ENCODE data around the gene CRYGA.
"Not testable (repeated sequence)": the region's sequence is repeated elsewhere in the genome, so short reads cannot be mapped to it uniquely, and the experiment has no call there.

Gene CRYGA

DNA sequence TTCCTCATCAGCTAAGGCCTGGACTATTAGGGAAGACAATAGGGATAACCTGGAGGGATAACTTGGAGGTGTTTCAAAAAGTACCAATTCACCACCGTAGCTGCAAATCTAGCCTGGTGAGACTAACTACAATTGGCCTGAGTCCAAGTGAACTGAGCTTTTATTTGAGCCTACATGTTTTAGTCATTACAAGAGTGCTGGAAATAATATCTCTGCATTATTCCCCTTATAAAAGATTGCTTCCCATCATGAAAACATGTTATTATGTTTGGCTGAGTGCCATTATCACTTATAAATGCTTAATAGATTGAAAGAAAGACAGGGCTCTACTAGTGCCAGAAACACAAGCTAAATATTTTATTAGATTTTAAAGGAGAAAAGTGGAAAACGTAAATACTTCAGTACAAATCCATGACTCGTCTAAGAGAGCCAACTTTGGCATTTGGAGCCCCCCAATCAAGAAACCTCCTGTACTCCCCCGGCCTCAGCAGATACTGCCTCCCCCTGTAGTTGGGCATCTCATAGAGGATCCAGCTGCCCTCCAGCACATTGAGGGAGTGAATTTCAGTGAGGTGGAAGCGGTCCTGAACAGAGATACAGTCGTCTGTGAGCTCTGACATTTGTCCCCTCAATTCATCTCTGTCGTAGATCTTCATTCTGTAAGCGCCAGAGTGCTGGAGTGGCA lies 21.0 kb downstream of the CRYGA start:
- Histone ChIP-seq H3K27ac (ENCODE audit: low read length) (no peak overlapping the region), H3K36me3 (ENCODE audit: control insufficient read depth in 2 of 2, insufficient read depth in 2 of 2, low read length in 2 of 2) (no peaks in the 10 kb centered on the region), H3K4me1 (ENCODE audit: control insufficient read depth, insufficient read depth, low read length) (no peaks in the 10 kb centered on the region), H3K4me3 (ENCODE audit: low read length in 2 of 2) (no peak overlapping the region), H3K27me3 (ENCODE audit: control insufficient read depth in 1 of 2, insufficient read depth in 2 of 2, low read length in 2 of 2) (no peaks in the 10 kb centered on the region), H3K9me3 (ENCODE audit: control insufficient read depth in 2 of 2, low read length in 2 of 2) (no peaks in the 10 kb centered on the region), H3K9ac (ENCODE audit: low read length in 2 of 2) (no peak overlapping the region)

DNA sequence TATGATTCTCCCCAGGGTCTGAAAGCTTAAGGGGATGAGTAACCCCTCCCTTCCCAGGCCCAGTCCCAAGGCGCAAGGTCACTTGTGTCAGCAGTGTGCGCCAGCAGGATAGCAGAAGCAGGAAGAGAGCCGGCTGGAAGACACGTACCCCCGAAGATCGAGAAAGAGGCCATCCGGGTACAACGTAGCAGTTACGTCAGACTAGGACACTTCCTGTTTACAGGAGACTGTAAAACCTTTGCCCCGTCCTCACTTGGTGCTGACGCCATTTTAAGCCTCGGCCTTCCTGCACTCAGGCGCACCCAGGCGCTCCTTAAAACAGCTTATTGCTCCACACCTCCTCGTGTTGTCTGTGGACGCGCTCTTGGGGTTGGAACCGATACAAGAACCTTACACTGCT lies 23.9 kb downstream of the CRYGA start:
- Histone ChIP-seq H3K9ac (ENCODE audit: low read length in 2 of 2) (no peak overlapping the region), H3K27ac (ENCODE audit: low read length) (no peak overlapping the region), H3K9me3 (ENCODE audit: control insufficient read depth in 2 of 2, low read length in 2 of 2) (no peaks in the 10 kb centered on the region), H3K36me3 (ENCODE audit: control insufficient read depth in 2 of 2, insufficient read depth in 2 of 2, low read length in 2 of 2) (no peaks in the 10 kb centered on the region), H3K4me3 (ENCODE audit: low read length in 2 of 2) (no peak overlapping the region), H3K27me3 (ENCODE audit: control insufficient read depth in 1 of 2, insufficient read depth in 2 of 2, low read length in 2 of 2) (no peaks in the 10 kb centered on the region), H3K4me1 (ENCODE audit: control insufficient read depth, insufficient read depth, low read length) (no peaks in the 10 kb centered on the region)

GRCh38 chr2:208138334-208138733 lies 25.1 kb downstream of the CRYGA start:
- not testable (repeated sequence) for H3K9me3 ChIP-seq (ENCODE audit: control insufficient read depth in 2 of 2, low read length in 2 of 2); H3K27me3 ChIP-seq (ENCODE audit: control insufficient read depth in 1 of 2, insufficient read depth in 2 of 2, low read length in 2 of 2); H3K36me3 ChIP-seq (ENCODE audit: control insufficient read depth in 2 of 2, insufficient read depth in 2 of 2, low read length in 2 of 2); H3K9ac ChIP-seq (ENCODE audit: low read length in 2 of 2); H3K27ac ChIP-seq (ENCODE audit: low read length); H3K4me3 ChIP-seq (ENCODE audit: low read length in 2 of 2); H3K4me1 ChIP-seq (ENCODE audit: control insufficient read depth, insufficient read depth, low read length)

- no peaks in the 10 kb centered on the region for H3K27me3 ChIP-seq (ENCODE audit: control insufficient read depth in 1 of 2, insufficient read depth in 2 of 2, low read length in 2 of 2)
- H3K9me3 ChIP-seq (ENCODE audit: control insufficient read depth in 2 of 2, low read length in 2 of 2) = no peaks in the 10 kb centered on the region
- no peak overlapping the region for H3K9ac ChIP-seq (ENCODE audit: low read length in 2 of 2)
- H3K36me3 ChIP-seq (ENCODE audit: control insufficient read depth in 2 of 2, insufficient read depth in 2 of 2, low read length in 2 of 2) = no peaks in the 10 kb centered on the region
- H3K4me1 ChIP-seq (ENCODE audit: control insufficient read depth, insufficient read depth, low read length) = no peaks in the 10 kb centered on the region
- H3K4me3 ChIP-seq (ENCODE audit: low read length in 2 of 2) = no peak overlapping the region
- no peak overlapping the region for H3K27ac ChIP-seq (ENCODE audit: low read length)
Measured at GRCh38 chr2:208136716-208137094, 26.7 kb downstream of the CRYGA start.

GRCh38 chr2:208135794-208136715 lies 27.3 kb downstream of the CRYGA start:
- no peaks in the 10 kb centered on the region for H3K4me1 ChIP-seq (ENCODE audit: control insufficient read depth, insufficient read depth, low read length)
- H3K27ac ChIP-seq (ENCODE audit: low read length) = no peak overlapping the region
- no peak overlapping the region for H3K9ac ChIP-seq (ENCODE audit: low read length in 2 of 2)
- H3K36me3 ChIP-seq (ENCODE audit: control insufficient read depth in 2 of 2, insufficient read depth in 2 of 2, low read length in 2 of 2) = no peaks in the 10 kb centered on the region
- no peaks in the 10 kb centered on the region for H3K27me3 ChIP-seq (ENCODE audit: control insufficient read depth in 1 of 2, insufficient read depth in 2 of 2, low read length in 2 of 2)
- no peaks in the 10 kb centered on the region for H3K9me3 ChIP-seq (ENCODE audit: control insufficient read depth in 2 of 2, low read length in 2 of 2)
- no peak overlapping the region for H3K4me3 ChIP-seq (ENCODE audit: low read length in 2 of 2)

DNA sequence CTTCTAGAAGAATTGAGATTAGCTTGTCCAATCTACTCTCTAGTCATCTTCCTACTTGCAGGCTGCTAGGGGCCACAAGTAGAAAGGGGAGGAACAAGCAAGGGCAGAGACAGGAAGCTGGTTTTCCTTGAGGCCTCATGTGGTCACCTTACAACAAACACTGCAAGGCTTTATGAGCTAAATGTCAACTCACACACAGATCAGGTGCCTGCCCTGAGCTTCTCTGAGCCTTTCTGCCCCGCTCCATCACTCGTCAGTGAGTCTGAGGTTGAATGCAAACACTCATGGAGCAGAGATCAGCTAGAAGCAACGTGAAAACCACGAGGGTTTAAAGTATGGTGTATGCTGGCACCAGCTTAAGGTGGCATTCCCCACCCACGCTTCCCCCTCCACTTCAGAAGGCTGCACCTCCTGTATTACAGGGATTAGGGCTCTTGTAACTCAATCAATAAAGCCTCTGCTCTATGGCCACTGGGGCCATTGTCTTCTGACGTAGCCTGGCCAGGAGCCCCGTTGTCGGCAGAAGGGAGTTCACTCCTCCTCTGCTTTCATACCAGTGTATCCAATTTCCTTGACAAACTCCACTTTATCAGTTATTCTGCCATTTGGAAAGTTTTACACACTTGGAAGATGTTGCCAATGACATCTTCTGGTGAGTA lies 28.3 kb downstream of the CRYGA start:
- Histone ChIP-seq H3K9me3 (ENCODE audit: control insufficient read depth in 2 of 2, low read length in 2 of 2) (no peaks in the 10 kb centered on the region), H3K4me1 (ENCODE audit: control insufficient read depth, insufficient read depth, low read length) (no peaks in the 10 kb centered on the region), H3K4me3 (ENCODE audit: low read length in 2 of 2) (no peak overlapping the region), H3K27ac (ENCODE audit: low read length) (no peak overlapping the region), H3K27me3 (ENCODE audit: control insufficient read depth in 1 of 2, insufficient read depth in 2 of 2, low read length in 2 of 2) (no peaks in the 10 kb centered on the region), H3K36me3 (ENCODE audit: control insufficient read depth in 2 of 2, insufficient read depth in 2 of 2, low read length in 2 of 2) (no peaks in the 10 kb centered on the region), H3K9ac (ENCODE audit: low read length in 2 of 2) (no peak overlapping the region)

- Histone ChIP-seq H3K36me3 (ENCODE audit: control insufficient read depth in 2 of 2, insufficient read depth in 2 of 2, low read length in 2 of 2) (no peaks in the 10 kb centered on the region), H3K27ac (ENCODE audit: low read length) (no peak overlapping the region), H3K27me3 (ENCODE audit: control insufficient read depth in 1 of 2, insufficient read depth in 2 of 2, low read length in 2 of 2) (peaks cover 2% of the 10 kb centered on the region in 2 donors), H3K4me1 (ENCODE audit: control insufficient read depth, insufficient read depth, low read length) (no peaks in the 10 kb centered on the region), H3K9ac (ENCODE audit: low read length in 2 of 2) (no peak overlapping the region), H3K4me3 (ENCODE audit: low read length in 2 of 2) (no peak overlapping the region), H3K9me3 (ENCODE audit: control insufficient read depth in 2 of 2, low read length in 2 of 2) (no peaks in the 10 kb centered on the region)
Measured at GRCh38 chr2:208130712-208131110, 32.7 kb downstream of the CRYGA start.

- H3K4me3 ChIP-seq (ENCODE audit: low read length in 2 of 2) = no peak within 1 kb of the TSS
- H3K36me3 ChIP-seq (ENCODE audit: control insufficient read depth in 2 of 2, insufficient read depth in 2 of 2, low read length in 2 of 2) = no peaks in the 10 kb centered on the region
- H3K9ac ChIP-seq (ENCODE audit: low read length in 2 of 2) = no peak within 1 kb of the TSS
- H3K9me3 ChIP-seq (ENCODE audit: control insufficient read depth in 2 of 2, low read length in 2 of 2) = no peaks in the 10 kb centered on the region
- peaks cover 2 to 6% of the 10 kb centered on the region in 2 donors for H3K27me3 ChIP-seq (ENCODE audit: control insufficient read depth in 1 of 2, insufficient read depth in 2 of 2, low read length in 2 of 2)
- no peak within 1 kb of the TSS for H3K27ac ChIP-seq (ENCODE audit: low read length)
- H3K4me1 ChIP-seq (ENCODE audit: control insufficient read depth, insufficient read depth, low read length) = no peaks in the 10 kb centered on the region
Measured at GRCh38 chr2:208129744-208130711, 33.4 kb downstream of the CRYGA start, which contains the start of gene CRYGC. CRYGC (minus strand) TSS chr2:208129828; CDS start chr2:208129792, 36 bp downstream.

GRCh38 chr2:208128136-208128535 lies 35.3 kb downstream of the CRYGA start:
- Histone ChIP-seq H3K27ac (ENCODE audit: low read length) (no peak overlapping the region), H3K9me3 (ENCODE audit: control insufficient read depth in 2 of 2, low read length in 2 of 2) (no peaks in the 10 kb centered on the region), H3K4me1 (ENCODE audit: control insufficient read depth, insufficient read depth, low read length) (peaks cover 5% of the 10 kb centered on the region), H3K36me3 (ENCODE audit: control insufficient read depth in 2 of 2, insufficient read depth in 2 of 2, low read length in 2 of 2) (no peaks in the 10 kb centered on the region), H3K27me3 (ENCODE audit: control insufficient read depth in 1 of 2, insufficient read depth in 2 of 2, low read length in 2 of 2) (peaks cover 2 to 16% of the 10 kb centered on the region in 2 donors), H3K4me3 (ENCODE audit: low read length in 2 of 2) (no peak overlapping the region), H3K9ac (ENCODE audit: low read length in 2 of 2) (no peak overlapping the region)

DNA sequence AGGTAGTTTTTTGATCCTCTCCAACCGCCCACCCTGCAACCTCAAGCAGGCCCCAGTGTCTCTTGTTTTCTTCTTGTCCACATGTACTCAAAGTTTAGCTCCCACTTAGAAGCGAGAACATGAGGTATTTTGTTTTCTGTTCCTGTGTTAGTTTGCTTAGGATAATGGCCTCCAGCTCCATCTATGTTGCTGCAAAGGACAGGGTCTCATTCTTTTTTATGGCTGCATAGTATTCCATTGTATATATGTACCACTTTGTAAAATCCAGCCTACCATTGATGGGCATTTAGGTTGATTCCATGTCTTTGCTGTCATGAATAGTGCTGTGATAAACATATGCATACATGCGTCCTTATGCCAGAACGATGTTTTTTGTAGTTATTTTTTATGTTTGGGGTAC lies 36.3 kb downstream of the CRYGA start:
- no peaks in the 10 kb centered on the region for H3K36me3 ChIP-seq (ENCODE audit: control insufficient read depth in 2 of 2, insufficient read depth in 2 of 2, low read length in 2 of 2)
- H3K4me3 ChIP-seq (ENCODE audit: low read length in 2 of 2) = no peak overlapping the region
- no peak overlapping the region for H3K9ac ChIP-seq (ENCODE audit: low read length in 2 of 2)
- no peak overlapping the region for H3K27ac ChIP-seq (ENCODE audit: low read length)
- peaks cover 2 to 16% of the 10 kb centered on the region in 2 donors for H3K27me3 ChIP-seq (ENCODE audit: control insufficient read depth in 1 of 2, insufficient read depth in 2 of 2, low read length in 2 of 2)
- peaks cover 5% of the 10 kb centered on the region for H3K4me1 ChIP-seq (ENCODE audit: control insufficient read depth, insufficient read depth, low read length)
- H3K9me3 ChIP-seq (ENCODE audit: control insufficient read depth in 2 of 2, low read length in 2 of 2) = no peaks in the 10 kb centered on the region

Data from stomach smooth muscle (tissue), 2 donors.